Measurements from ENCODE around the gene MSL1.

MSL1 gene

GRCh38 chr17:40105861-40106759 is 15.7 kb upstream of the MSL1 start:
- TF ChIP-seq CTCF (conservative IDR thresholded peaks at IDR 0.05; ENCODE audit: low read depth, low read length): no peak
- H3K4me3 ChIP-seq (ENCODE audit: low read depth, low read length): no peak overlapping the region
- DNase-seq (ENCODE audit: low read depth): no peak

- no peak overlapping the region for H3K4me3 ChIP-seq (ENCODE audit: low read depth, low read length)
- TF ChIP-seq CTCF (conservative IDR thresholded peaks at IDR 0.05; ENCODE audit: low read depth, low read length): no peak
- peak; percentile 63 for DNase-seq (ENCODE audit: low read depth)
Measured at GRCh38 chr17:40106760-40107521, 14.8 kb upstream of the MSL1 start.

- TF ChIP-seq CTCF (conservative IDR thresholded peaks at IDR 0.05; ENCODE audit: low read depth, low read length): no peak
- peak; percentile 33 for DNase-seq (ENCODE audit: low read depth)
- no peak overlapping the region for H3K4me3 ChIP-seq (ENCODE audit: low read depth, low read length)
Measured at GRCh38 chr17:40107522-40108174, 14.1 kb upstream of the MSL1 start.

- DNase-seq (ENCODE audit: low read depth): no peak
- H3K4me3 ChIP-seq (ENCODE audit: low read depth, low read length): no peak overlapping the region
- peak; percentile 31 for TF ChIP-seq CTCF (conservative IDR thresholded peaks at IDR 0.05; ENCODE audit: low read depth, low read length)
Measured at GRCh38 chr17:40108970-40109824, 12.6 kb upstream of the MSL1 start.

GRCh38 chr17:40110026-40110845 is 11.5 kb upstream of the MSL1 start:
- no peak for DNase-seq (ENCODE audit: low read depth)
- no peak overlapping the region for H3K4me3 ChIP-seq (ENCODE audit: low read depth, low read length)
- no peak for TF ChIP-seq CTCF (conservative IDR thresholded peaks at IDR 0.05; ENCODE audit: low read depth, low read length)
